ENCODE results near the gene EXT2.

The EXT2 gene

DNA sequence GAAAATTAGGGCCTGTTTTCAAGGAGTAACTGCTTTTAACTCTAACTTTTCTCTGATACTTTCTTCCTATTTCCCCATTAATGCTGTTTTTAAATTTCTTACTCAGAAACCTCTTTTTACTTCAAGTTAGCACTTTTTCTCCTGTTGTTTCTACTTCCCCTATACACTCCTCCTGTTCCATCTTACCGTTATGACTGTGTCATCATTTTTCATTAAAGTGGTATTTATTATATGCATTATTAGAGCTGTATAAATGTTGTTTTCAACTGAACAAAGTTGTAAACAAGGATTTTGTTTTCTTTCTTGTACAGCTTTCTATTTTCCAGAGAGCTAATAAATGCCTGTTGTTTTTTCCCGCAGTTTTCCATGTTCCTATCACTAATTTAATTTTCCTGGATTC, 84.6 kb downstream of the EXT2 start:
- no peaks in the 10 kb centered on the region for H4K20me1 ChIP-seq (ENCODE audit: insufficient read depth, low read length, poor library complexity, severe bottlenecking)
- H3K27me3 ChIP-seq (ENCODE audit: insufficient read depth, low read length, poor library complexity, severe bottlenecking), result no peaks in the 10 kb centered on the region
- no peaks in the 10 kb centered on the region for H3K79me2 ChIP-seq (ENCODE audit: insufficient read depth, low read length)
- H3K36me3 ChIP-seq (ENCODE audit: insufficient read depth, low read length), result no peaks in the 10 kb centered on the region
- H3K9ac ChIP-seq (ENCODE audit: low read depth, low read length, poor library complexity, severe bottlenecking), result no peak overlapping the region
- no peak overlapping the region for H3K4me3 ChIP-seq (ENCODE audit: low read length, poor library complexity, severe bottlenecking)
- TF ChIP-seq, protein P1, sequence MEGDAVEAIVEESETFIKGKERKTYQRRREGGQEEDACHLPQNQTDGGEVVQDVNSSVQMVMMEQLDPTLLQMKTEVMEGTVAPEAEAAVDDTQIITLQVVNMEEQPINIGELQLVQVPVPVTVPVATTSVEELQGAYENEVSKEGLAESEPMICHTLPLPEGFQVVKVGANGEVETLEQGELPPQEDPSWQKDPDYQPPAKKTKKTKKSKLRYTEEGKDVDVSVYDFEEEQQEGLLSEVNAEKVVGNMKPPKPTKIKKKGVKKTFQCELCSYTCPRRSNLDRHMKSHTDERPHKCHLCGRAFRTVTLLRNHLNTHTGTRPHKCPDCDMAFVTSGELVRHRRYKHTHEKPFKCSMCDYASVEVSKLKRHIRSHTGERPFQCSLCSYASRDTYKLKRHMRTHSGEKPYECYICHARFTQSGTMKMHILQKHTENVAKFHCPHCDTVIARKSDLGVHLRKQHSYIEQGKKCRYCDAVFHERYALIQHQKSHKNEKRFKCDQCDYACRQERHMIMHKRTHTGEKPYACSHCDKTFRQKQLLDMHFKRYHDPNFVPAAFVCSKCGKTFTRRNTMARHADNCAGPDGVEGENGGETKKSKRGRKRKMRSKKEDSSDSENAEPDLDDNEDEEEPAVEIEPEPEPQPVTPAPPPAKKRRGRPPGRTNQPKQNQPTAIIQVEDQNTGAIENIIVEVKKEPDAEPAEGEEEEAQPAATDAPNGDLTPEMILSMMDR (conservative IDR thresholded peaks at IDR 0.05; ENCODE audit: low read length), result no peak
- TF ChIP-seq EZH2phosphoT487 (IDR thresholded peaks at IDR 0.05; ENCODE audit: borderline replicate concordance), result no peak
- H2AFZ ChIP-seq (ENCODE audit: low read length), result no peak overlapping the region
- H3K4me2 ChIP-seq (ENCODE audit: low read depth, low read length, poor library complexity, severe bottlenecking), result no peak overlapping the region
- no peaks in the 10 kb centered on the region for H3K9me3 ChIP-seq (ENCODE audit: insufficient read depth, low read depth, low read length)
- H3K9me2 ChIP-seq (replicated peaks; ENCODE audit: low read depth, low read length), result no peaks in the 10 kb centered on the region
- H3F3A ChIP-seq (ENCODE audit: low read depth), result no peaks in the 10 kb centered on the region
- peaks cover 4% of the 10 kb centered on the region for H3K4me1 ChIP-seq (ENCODE audit: insufficient read depth, low read length, poor library complexity, severe bottlenecking)

DNA sequence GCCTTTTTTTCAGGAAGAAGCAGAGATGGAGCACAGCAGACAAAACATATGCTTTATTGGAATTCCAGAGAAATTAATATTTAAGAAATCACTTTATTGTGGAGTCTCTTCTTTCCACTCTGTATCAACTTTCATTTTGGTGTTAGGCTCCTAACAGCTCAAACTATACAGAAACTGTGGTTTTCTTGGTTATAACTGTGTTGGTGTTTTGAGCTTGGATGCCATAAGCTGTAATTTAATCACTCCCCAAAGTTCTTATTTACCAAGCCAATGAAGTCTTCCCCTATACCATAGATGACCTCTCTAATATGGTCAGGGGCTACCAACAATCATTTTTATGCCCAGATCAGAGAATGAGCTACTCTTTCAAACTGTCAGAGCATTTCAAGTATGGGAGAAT, 90.0 kb downstream of the EXT2 start:
- TF ChIP-seq, protein P1 (conservative IDR thresholded peaks at IDR 0.05; ENCODE audit: low read length), result no peak
- TF ChIP-seq EZH2phosphoT487 (IDR thresholded peaks at IDR 0.05; ENCODE audit: borderline replicate concordance), result no peak
- no peaks in the 10 kb centered on the region for H4K20me1 ChIP-seq (ENCODE audit: insufficient read depth, low read length, poor library complexity, severe bottlenecking)
- no peaks in the 10 kb centered on the region for H3K79me2 ChIP-seq (ENCODE audit: insufficient read depth, low read length)
- H3K9me2 ChIP-seq (replicated peaks; ENCODE audit: low read depth, low read length), result no peaks in the 10 kb centered on the region
- no peaks in the 10 kb centered on the region for H3K27me3 ChIP-seq (ENCODE audit: insufficient read depth, low read length, poor library complexity, severe bottlenecking)
- H3K4me2 ChIP-seq (ENCODE audit: low read depth, low read length, poor library complexity, severe bottlenecking), result no peak overlapping the region
- peaks cover 4% of the 10 kb centered on the region for H3K4me1 ChIP-seq (ENCODE audit: insufficient read depth, low read length, poor library complexity, severe bottlenecking)
- peaks cover 12% of the 10 kb centered on the region; the same call in 1 of the 2 replicates for H3K9me3 ChIP-seq (ENCODE audit: insufficient read depth, low read depth, low read length)
- H3F3A ChIP-seq (ENCODE audit: low read depth), result no peaks in the 10 kb centered on the region
- H3K4me3 ChIP-seq (ENCODE audit: low read length, poor library complexity, severe bottlenecking), result no peak overlapping the region
- H2AFZ ChIP-seq (ENCODE audit: low read length), result no peak overlapping the region
- H3K9ac ChIP-seq (ENCODE audit: low read depth, low read length, poor library complexity, severe bottlenecking), result no peak overlapping the region
- peaks cover 21% of the 10 kb centered on the region; the same call in 1 of the 2 replicates for H3K36me3 ChIP-seq (ENCODE audit: insufficient read depth, low read length)

DNA sequence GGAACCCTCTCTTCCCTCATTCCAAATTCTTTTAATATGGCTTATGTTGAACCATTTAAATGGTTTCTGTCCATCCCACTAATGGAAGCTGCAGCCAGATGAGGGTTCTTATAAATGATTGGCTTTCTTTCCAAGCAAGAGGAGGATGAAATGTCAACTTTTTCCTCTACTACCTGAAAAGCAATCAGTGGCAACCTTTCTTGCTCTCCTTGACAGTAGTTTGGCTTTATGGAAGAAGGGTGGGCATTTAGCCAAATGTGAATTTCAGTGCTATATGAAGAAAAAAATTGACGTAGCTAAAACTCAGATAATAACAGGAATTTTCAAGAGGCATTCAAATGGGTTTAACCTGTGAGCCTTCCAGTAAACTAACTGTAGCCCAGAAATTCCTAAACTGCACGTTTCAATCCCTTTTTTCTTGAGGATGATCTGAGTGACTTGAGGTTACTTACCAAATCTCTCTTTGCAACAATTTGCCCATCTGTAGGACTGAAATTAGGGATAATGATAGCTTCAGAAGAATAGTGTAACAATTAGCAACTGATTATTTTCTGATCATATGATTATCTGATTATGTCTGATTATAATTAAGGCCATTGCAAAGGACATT, 90.9 kb downstream of the EXT2 start:
- H3K4me3 ChIP-seq (ENCODE audit: low read length, poor library complexity, severe bottlenecking), result no peak overlapping the region
- TF ChIP-seq, protein P1 (conservative IDR thresholded peaks at IDR 0.05; ENCODE audit: low read length), result no peak
- no peak for TF ChIP-seq EZH2phosphoT487 (IDR thresholded peaks at IDR 0.05; ENCODE audit: borderline replicate concordance)
- no peaks in the 10 kb centered on the region for H3K27me3 ChIP-seq (ENCODE audit: insufficient read depth, low read length, poor library complexity, severe bottlenecking)
- H3K4me2 ChIP-seq (ENCODE audit: low read depth, low read length, poor library complexity, severe bottlenecking), result no peak overlapping the region
- no peak overlapping the region for H2AFZ ChIP-seq (ENCODE audit: low read length)
- H3K4me1 ChIP-seq (ENCODE audit: insufficient read depth, low read length, poor library complexity, severe bottlenecking), result peaks cover 4% of the 10 kb centered on the region
- H3K79me2 ChIP-seq (ENCODE audit: insufficient read depth, low read length), result no peaks in the 10 kb centered on the region
- H3K36me3 ChIP-seq (ENCODE audit: insufficient read depth, low read length), result peaks cover 21% of the 10 kb centered on the region; the same call in 1 of the 2 replicates
- no peaks in the 10 kb centered on the region for H3F3A ChIP-seq (ENCODE audit: low read depth)
- H3K9me3 ChIP-seq (ENCODE audit: insufficient read depth, low read depth, low read length), result peaks cover 12% of the 10 kb centered on the region; the same call in 1 of the 2 replicates
- H3K9ac ChIP-seq (ENCODE audit: low read depth, low read length, poor library complexity, severe bottlenecking), result no peak overlapping the region
- H4K20me1 ChIP-seq (ENCODE audit: insufficient read depth, low read length, poor library complexity, severe bottlenecking), result no peaks in the 10 kb centered on the region
- H3K9me2 ChIP-seq (replicated peaks; ENCODE audit: low read depth, low read length), result no peaks in the 10 kb centered on the region

Measured in Loucy (cell line).